ENCODE measurements around the gene LRRC1. TPM values are rescaled to one million over a fixed set of nuclear protein-coding genes. Genes with fewer than 3 reads are reported as not detected.

The LRRC1 gene
- total and polyA plus RNA-seq, 2 donors (not counting 3 experiments of a cell fraction or from before 2014, with no cell fraction given) = 5.6 to 11.7 TPM

DNA sequence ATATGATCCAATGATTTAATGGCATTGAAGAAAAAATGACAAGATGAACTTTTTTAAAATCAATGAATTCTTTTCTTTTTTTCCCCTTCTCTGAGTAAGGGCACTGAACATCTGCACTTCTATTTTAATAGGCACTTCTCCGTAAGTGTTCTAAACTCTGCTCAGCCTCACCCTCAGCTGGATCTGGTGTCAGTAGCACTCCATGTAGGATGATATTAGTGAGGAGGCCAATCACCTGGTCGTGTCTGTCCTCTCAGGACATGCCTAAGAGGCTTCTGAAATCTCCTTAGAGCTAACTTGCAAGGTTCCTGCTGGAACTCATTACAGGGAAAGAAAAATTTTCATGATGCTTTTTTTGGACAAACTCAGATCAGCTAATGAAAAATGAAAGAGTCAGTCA, 167.8 kb downstream of the LRRC1 start:
- intact Hi-C loops (cut with micrococcal nuclease) (no loop called here), dilution Hi-C loops (cut with MboI; ENCODE audit: extremely low pct_ligation_motif_present, low sequenced_read_pairs) (no loop called here)
- CTCF ChIA-PET = interaction anchor here (0.7 to 1.0 kb wide), 2 partner anchors 237 to 244 kb away, joined by 3 to 6 read pairs; no protein-coding TSS in a partner anchor
- Histone ChIP-seq H3K9ac (replicated peaks; ENCODE audit: extremely low read depth, insufficient read depth, low read length) (no peak overlapping the region), H3K9me1 (replicated peaks; ENCODE audit: control insufficient read depth, extremely low read depth, insufficient read depth, low read length) (no peaks in the 10 kb centered on the region), H3K79me2 (ENCODE audit: control insufficient read depth, insufficient read depth, low read length) (no peaks in the 10 kb centered on the region), H3K4me1 (ENCODE audit: control insufficient read depth, extremely low read depth, insufficient read depth, low read length) (no peaks in the 10 kb centered on the region), H3K4me2 (ENCODE audit: insufficient read depth, low read length) (no peak overlapping the region), H3K4me3 (replicated peaks in 1 of 3; ENCODE audit: insufficient read depth in 1 of 3, low read depth in 1 of 3, low read length in 3 of 3) (no peak overlapping the region), H3K36me3 (ENCODE audit: control insufficient read depth in 2 of 2, extremely low read depth in 1 of 2, insufficient read depth in 2 of 2, low read length in 2 of 2) (no peaks in the 10 kb centered on the region), H3K27me3 (ENCODE audit: control insufficient read depth in 2 of 2, insufficient read depth in 2 of 2, low read length in 2 of 2) (no peaks in the 10 kb centered on the region), H2AFZ (ENCODE audit: low read depth, low read length) (no peak overlapping the region), H3K9me3 (replicated peaks; ENCODE audit: control insufficient read depth, insufficient read depth, low read length) (no peaks in the 10 kb centered on the region), H4K20me1 (replicated peaks; ENCODE audit: control insufficient read depth, extremely low read depth, insufficient read depth, low read length) (no peaks in the 10 kb centered on the region), H3K27ac (ENCODE audit: insufficient read depth, low read depth, low read length) (no peak overlapping the region)
- no peak for TF ChIP-seq FOS (IDR thresholded peaks at IDR 0.05; ENCODE audit: borderline replicate concordance, insufficient read depth, low read length)
- no peak for TF ChIP-seq MAX (IDR thresholded peaks at IDR 0.05; ENCODE audit: insufficient read depth, insufficient read length)
- no peak for TF ChIP-seq POLR2A (IDR thresholded peaks at IDR 0.05; ENCODE audit: low read depth, low read length)
- TF ChIP-seq JUN (IDR thresholded peaks at IDR 0.05; ENCODE audit: borderline replicate concordance, insufficient read depth, insufficient read length, low read depth) = no peak
- TF ChIP-seq CTCF (IDR thresholded peaks at IDR 0.05; ENCODE audit: extremely low read depth in 1 of 2, insufficient read depth in 1 of 2, low read depth in 1 of 2, low read length in 2 of 2) = no peak
- no peak for TF ChIP-seq POLR2AphosphoS5 (IDR thresholded peaks at IDR 0.05; ENCODE audit: insufficient read depth, low read depth, low read length)
- TF ChIP-seq MYC (IDR thresholded peaks at IDR 0.05; ENCODE audit: low read depth, low read length) = no peak
- TF ChIP-seq EZH2 (IDR thresholded peaks at IDR 0.05; ENCODE audit: borderline replicate concordance, low read depth, low read length, severe bottlenecking) = no peak
- TF ChIP-seq GATA2 (IDR thresholded peaks at IDR 0.05; ENCODE audit: insufficient read depth, insufficient read length, low read depth, low read length) = no peak
- DNase-seq (ENCODE audit: low read depth, low spot score) (no peak), FAIRE-seq (no peak)
- POLR2A ChIA-PET = no interaction called here
- BruUV-seq (replicated peaks) = no TSS peak
